GM11168 (cell line): Measurements from ENCODE around the gene SSH2.

Source experiments
- in situ Hi-C: fragments of 300-500 bp; cut with MboI; formaldehyde crosslinking; loops from one replicate; pipeline ENCODE4 v1.12.0; 2022; ENCODE audit warnings: low sequenced_read_pairs; ENCODE audit not compliant: unreplicated experiment

Gene SSH2

DNA sequence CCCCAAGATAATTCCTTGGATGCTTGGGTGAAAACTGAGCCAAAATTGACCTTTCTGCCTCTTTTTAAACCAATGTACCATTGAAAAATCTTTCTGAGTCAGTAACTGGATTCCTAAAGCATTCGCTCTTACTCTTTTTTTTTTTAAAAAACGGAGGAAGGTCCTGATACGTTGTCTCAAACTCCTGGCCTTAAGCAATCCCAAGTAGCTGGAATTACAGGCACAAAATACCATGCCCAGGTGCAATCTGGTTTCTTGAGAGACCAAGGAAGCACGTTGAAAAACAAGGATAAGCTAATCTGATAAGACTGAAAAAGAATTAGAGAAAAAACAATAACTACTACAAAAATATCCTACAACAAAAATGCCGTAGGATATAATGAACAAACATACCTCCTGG, 136.5 kb downstream of the SSH2 start:
- in situ Hi-C loops, result no loop called here

DNA sequence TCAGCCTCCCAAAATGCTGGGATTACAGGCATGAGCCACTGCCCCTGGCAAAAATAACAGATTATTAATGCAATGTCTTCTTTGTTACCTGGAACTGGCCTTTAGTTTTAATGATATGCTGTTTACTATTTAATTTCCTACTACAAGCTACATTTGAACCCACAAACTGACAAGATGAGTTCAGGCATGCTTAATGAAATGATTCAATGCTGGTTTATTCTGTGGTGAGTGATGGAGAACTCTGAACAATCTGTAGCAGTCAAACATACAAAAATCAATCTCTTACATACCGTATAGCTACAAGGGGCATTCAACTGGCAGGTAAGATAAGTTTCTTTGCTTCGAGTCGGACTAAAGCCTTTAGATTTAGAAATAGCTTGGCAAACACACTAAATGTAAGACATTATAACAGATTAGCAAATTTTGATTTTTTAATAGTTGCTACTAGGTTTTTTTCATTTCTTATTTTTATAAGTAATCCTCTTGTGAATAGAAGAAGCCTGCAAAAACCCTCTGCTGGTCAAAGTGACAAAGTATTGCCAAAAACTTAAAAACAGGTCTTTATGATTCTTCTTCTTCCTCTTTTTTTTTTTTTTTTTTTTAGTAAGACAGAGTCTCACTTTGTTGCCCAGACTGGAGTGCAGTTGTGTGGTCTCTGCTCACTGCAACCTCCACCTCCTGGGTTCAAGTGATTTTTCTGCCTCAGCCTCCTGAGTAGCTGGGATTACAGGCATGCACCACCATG, 138.5 kb downstream of the SSH2 start:
- in situ Hi-C loops, result no loop called here

DNA sequence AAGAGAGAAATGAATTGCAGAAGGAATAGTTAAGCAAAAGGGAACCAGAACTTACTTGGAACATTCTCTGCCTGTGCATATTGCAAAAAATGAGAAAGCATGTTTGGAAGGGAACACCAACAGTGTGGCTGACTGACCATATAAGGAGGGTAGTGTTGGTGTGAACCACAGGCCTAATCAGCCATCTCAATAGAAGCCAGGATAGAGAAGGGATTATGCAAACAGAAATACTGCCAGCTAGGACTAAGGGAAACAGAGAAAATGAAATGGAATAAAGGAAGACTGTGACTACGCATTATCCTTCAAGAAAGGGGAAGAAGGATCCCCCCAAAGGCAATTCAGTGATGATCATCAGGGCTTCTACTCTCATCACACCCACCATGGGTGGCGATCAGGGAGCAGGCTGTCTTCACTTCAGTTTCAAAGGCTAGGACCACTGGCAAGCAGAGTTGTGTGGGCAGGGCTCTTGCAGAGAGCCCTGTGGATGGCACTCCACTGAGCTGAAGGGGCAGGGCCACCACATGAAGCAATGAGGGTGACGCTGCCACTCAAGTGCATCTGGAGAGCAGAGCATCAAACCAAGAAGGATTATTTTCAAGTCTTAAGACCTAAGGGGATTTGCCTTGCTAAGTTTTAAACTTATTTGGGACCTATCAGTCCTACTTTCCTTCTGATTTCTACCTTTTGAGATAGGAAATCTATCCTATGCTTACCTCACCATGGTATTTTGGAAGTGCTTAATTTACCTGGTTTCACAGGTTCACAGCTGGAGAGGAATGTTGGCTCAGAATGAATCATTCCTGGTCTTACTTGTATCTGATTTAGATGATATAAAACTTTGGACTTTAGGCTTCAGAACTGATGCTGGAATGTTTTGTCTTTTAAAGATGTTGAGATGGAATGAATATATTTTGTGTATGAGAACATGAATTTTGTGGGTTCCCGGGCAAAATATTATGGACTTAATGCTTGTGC, 140.5 kb downstream of the SSH2 start:
- in situ Hi-C loops, result no loop called here

DNA sequence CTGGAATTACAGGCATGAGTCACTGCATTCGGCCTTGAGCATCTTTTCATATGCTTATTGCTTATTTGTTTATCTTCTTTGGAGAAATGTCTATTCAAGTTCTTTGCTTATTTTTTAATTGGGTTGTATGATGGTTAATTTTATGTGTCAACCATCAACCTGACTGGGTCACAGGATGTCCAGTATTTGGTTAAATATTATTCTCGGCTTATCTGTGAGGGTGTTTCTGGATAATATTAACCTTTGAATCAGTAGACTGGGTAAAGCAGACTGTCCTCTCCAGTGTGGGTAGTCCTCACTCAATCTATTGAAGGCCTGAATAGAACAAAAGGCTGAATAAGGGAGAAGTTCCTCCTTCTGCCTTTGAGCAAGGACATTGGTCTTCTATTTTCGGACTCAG, 142.0 kb downstream of the SSH2 start:
- in situ Hi-C loops, result no loop called here

DNA sequence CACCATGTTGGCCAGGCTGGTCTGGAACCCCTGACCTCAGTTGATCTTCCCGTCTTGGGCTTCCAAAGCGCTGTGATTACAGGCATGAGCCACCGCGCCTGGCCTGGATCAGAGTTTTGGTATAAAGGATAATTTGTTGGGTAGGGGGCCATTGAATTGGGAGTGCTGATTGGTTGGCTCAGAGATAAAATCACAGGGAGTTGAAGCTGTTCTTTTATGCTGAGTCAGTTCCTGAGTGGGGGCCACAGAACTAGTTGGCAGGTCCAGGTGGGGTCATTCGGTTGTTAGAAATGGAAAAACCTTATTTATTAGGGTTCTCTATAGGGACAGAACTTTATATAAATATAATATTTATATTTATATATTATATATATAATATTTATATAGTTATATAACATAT, 147.1 kb downstream of the SSH2 start:
- in situ Hi-C loops, result no loop called here

DNA sequence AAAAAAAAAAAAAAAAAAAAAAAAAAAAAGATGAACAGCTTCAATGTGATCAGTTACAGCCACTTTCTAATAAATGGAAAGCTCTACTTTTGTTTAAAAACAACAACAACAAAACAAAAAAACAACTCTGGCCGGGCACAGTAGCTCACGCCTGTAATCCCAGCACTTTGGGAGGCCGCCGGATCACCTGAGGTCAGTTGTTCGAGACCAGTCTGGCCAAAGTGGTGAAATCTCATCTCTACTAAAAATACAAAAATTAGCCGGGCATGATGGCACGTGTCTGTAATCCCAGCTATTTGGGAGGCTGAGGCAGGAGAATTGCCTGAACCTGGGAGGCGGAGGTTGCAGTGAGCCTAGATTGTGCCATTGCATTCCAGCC, 150.2 kb downstream of the SSH2 start:
- in situ Hi-C loops, result loop anchor here (10.0 kb wide), 1 partner anchor 135 kb away; no protein-coding TSS in a partner anchor

DNA sequence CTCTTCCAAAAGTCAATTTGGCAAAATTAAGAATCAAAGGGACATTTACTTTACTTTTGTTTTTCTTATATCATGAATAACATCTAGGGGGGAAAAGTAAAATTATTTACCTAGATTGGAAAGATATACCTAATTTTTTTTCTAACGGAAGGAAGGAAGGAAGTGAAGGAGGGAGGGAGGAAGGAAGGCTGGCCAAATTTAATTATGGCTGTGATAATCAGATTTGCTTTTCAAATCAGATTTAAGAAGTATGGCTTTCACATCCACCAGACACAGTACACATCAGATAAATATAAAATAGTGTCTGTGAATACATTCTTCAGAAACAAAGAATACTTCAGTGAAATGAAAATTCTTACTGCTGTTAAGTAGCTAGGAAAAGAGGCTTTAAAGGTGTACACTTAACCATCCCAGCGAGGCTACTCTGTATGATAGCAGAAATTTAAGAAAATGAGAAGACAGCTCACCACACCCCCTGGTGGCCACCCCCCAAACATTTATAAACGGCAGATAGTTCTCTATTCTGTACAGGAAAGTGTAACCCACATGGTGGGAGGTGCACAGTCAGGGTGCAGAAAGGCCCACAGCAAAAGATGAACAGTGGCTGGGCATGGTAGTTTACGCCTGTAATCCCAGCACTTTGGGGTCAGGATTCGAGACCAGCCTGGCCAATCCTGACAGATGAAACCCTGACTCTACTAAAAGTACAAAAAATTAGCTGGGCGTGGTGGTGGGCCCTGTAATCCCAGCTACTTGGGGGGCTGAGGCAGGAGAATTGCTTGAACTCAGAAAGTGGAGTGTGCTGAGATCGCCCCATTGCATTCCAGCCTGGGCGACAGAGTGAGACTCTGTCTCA, 150.8 kb downstream of the SSH2 start:
- in situ Hi-C loops, result loop anchor here (10.0 kb wide), 1 partner anchor 134 kb away; no protein-coding TSS in a partner anchor

DNA sequence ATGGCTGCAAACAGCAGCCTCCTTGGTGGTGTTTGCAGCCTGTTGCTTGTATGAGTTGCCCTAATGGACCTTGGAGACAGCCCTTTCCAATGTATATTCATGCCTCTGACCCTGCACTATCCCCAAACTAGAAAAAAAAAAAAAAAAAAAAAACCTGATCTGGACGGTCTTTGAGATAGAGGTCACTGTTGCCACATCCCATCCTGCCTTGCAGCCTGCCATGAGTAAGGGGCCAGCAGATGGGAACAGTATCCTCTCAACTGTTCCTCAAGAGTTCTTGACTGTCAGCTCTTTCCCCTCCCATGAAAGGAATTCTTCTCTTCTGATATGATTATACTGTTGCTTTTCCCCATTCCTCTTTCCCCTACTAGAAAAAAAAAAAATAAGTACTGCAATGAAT, 152.4 kb downstream of the SSH2 start:
- in situ Hi-C loops, result loop anchor here (10.0 kb wide), 1 partner anchor 133 kb away; no protein-coding TSS in a partner anchor

DNA sequence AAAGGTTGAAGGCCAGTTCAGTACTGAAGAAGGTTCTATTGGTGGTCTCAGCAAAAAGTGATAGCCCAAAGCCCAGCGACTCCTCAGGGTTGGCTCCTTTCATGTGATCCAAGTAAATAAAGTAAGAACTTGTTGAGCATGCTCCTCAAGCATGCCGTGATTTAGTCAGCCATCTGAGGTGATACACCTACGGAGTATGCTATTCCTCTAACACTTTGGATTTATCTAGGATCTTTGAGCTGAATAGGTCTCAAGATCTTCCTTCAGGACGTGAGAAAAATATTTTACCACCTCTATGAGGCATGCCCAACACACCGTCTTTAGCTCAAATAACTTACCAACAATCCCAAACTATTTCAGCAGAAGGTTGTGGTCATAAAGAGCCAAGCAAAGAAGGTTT, 154.0 kb downstream of the SSH2 start:
- in situ Hi-C loops, result loop anchor here (10.0 kb wide), 1 partner anchor 131 kb away; no protein-coding TSS in a partner anchor

DNA sequence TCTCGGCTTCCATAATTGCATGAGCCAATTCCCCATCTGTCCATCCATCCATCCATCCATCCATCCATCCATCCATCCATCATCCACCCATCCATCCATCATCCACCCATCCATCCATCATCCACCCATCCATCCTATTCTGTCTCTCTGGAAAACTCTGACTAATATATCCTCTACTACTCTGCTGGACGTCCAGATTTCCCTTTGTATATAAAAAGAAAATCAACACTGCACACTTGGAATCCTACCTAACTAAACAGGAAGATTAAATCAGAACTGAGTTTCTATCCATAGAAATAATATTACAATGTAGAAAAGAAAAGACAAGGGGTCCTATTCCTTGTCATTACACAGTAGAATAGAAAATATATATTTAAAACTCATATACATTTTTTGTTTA, 157.0 kb downstream of the SSH2 start:
- in situ Hi-C loops, result loop anchor here (10.0 kb wide), 1 partner anchor 128 kb away; no protein-coding TSS in a partner anchor

DNA sequence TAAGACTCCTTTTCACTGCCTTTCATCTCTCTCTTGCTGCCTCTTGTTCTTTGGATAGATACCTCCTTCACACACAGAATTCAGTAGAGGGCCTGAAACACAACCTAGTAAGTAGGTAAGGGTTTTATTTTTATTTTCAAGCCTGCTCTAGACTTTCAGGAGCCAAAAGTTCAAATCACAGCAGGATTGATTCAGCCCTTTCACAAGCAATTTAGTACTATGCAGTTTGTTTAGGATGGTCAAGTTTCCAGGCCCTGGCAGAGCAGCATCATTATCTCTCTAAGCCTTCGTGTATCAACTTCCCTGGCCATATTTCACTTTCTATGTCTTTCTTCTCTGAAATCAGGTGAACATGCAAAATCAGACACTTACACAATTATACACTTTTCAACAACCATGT, 158.5 kb downstream of the SSH2 start:
- in situ Hi-C loops, result loop anchor here (10.0 kb wide), 1 partner anchor 127 kb away; no protein-coding TSS in a partner anchor

DNA sequence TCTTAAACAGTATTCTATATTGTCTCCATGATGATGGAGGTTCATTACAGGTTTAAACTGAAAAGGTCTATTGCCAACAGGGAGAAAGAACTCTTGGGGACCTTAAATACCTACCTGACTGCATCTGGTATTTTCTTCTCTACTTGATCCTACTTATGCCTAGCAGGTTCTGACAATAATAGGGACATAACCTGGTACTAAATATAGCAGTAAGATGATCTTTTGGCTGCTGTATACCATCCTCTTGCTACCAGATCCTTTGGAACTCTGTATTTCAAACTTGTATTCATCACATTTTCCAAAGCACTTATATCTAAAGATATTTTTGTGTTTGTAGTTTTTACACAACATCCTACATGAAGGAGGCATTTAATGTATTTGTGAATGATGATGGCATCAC, 160.8 kb downstream of the SSH2 start:
- in situ Hi-C loops, result no loop called here

DNA sequence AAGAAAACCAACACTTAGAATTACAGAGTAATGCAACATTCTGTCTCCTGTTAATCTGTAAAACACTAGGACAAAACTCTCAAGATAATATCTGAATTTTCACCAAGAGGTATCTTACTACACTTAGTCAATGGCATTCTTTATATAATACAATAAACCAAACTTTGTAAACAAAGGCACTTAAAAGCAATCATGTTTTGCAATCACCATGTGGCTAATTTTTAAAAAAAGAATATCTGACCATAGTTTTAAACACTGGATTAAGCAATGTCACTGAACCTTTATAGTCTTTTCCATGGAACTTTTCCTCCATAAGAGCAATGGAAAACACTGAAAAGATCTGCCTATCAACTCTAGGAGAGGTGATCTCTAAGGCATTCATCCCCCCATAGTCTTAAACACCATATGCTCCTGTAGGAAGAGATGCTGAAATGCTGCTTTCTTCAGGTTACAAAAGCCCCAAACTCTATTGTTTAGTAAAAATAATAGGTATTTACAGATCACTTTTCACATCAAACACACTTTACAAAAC, 163.2 kb downstream of the SSH2 start:
- in situ Hi-C loops, result no loop called here

DNA sequence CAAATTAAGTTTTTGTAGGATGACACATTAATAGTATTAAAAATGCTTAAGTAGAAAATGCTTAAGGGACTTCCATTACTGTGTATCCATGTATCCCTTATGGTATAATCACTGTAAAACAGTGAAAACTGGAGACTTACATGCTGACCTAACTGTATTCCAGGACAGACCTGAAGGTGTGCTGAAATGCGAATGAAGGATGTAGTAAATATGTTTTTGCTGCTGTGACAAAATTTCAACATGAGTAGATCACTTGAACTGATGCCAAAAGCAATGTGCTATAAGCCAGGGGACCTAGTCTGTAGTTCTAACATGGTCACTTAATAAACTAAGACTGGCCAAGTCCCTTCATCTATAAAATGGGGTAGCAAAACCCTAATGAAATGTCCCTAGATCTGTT, 165.3 kb downstream of the SSH2 start:
- in situ Hi-C loops, result no loop called here

DNA sequence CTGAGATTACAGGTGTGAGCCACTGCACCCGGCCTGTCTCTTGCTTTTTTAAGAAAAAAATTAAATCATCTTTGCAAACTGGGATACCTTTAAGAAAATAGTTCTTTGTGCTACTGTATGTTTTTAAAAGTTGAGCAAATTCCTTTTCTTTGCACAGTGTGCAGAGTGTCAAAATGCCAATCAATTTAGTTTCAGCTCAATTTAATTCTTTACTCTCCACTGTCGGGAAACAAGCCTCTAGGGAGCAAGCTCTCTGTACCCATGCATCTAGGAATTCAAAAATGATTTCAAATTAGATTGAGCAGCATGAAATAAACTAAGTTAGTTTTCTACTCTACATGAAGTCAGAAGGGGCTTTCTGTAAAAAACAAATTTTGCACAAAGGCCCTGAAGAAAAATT, 165.8 kb downstream of the SSH2 start:
- in situ Hi-C loops, result no loop called here

DNA sequence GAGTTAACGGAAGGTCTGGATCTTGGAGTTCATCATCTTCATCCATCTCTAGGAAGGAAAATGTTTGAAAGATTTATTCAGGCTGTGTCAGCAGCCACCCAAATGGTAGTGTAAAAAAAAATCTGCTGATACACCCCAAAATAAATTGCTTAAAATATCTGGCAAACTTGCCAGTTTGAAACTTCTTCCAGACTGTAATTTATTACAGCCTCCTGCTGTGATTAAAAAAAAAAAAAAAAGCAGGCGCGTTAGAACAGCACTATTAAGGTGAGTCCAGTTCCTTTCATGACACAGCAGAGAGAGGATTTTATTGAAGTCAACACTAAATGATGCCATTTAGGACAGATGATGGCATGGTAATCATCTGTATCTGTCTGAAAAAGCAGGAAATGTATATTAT, 166.8 kb downstream of the SSH2 start:
- in situ Hi-C loops, result no loop called here

DNA sequence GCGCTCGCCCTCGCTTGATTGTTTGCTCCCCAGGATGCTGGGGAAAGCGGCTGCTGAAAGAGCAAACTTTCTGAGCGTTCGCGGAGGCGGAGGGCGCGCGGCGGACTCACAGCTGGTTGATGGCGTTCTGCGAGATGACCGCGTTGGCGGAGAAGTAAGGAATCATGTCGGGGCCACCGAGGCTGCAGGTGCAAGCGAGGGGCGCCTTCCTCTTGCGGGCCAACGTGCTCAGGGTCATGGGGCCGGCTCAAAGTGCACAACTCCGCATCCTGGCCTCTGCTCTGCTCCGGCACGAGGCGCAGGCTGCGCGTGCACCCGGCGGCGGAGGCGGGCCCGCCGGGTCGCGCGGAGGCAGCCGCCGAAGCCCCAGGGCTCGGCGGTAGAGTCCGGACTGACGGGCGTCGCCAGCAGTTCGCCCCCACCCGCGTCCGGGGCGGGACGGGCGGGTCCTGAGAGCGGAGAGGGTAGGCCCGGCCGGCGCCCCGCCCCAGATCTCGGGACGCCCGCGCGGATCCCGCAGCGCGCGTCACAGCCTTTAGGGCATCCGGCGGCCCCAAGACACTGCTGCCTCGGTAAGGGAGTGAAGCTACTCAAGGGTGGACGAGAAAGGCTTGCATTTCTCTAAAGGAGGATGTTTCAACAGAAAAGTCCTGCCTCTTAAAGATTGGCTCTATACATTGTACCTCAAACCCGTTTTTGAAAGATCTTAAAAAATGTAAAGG, 168.8 kb downstream of the SSH2 start:
- in situ Hi-C loops, result no loop called here

DNA sequence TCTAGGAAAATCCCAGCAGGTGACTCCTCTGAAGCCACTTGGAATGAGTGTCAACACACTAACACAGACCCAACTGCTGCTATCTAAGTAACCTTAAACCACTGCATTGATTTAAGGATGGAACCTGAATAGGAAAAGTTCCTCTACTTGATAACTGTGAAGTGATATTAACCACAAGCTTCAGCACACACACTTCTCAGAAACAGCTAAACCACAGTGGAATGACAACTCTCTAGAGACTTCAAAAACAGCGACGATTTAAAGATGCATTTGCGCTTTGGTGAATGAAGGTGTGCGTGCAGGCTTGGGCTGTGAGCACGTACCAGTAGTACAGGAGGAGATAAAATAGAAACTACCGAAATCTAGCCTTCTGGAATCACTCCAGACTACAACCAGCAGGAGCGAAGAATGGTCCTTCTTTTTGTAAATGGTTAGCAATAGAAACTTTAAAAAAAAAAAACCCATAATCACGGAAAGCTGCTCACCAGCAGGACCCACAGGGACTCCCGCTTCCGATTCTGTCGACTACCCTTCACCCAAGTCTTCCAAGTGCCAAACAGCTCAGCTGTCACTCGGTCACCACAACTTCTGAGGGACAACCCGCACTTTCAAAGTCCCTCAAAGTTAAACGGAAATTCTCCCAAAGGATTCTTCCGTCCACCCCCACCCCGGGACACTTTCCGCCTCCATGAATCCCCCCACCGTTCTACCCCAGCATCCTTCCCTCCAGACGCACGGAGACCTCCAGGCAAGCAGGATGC, 169.6 kb downstream of the SSH2 start:
- in situ Hi-C loops, result no loop called here

DNA sequence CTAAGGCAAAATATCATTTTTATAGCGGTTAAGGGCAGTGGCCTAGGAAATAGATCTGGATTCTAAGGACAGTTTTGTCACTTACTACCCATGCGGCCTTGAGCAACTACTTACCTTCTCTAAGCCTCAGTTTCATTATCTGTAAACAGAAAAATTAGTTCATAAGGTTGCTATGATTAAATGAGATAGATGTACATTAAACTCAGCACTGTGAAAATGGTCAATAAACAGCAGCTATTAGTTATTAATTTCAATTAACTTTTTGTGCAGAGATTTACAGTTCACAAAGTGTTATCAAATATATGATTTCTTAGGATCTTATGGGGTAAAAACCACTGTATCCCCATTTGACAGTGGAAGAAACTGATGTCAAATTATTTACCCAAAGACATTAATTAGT, 171.8 kb downstream of the SSH2 start:
- in situ Hi-C loops, result no loop called here
